Measurements from ENCODE around the gene GXYLT1. TPM values are rescaled to one million over a fixed set of nuclear protein-coding genes. Genes with fewer than 3 reads are reported as not detected.
A peak's percentile ranks its signal among the peaks of the same experiment; 100 is the strongest.

GXYLT1 gene
- total RNA-seq, 2 donors from 2014 or later = 7.0 to 17.9 TPM

DNA sequence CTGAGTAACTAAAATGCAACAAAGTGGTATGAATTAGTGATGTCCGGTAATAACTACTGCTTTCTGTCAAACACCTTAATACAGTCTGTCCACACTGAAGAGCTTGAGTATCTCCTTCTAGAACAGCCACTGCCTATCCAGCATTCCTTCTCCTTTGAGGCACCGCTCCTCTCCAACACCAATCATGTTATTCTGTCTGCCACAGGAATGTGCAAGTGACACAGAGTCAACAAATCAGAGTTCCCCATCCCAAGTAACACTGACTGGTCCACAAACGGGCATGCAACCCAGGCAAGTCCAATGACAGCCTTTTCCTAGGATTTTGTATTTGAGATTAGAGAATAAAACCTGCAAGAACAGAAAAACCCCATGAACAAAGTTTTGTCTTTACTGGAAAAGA, 3.8 kb downstream of the GXYLT1 start:
- H3K36me3 ChIP-seq = no peaks in the 10 kb centered on the region
- ATAC-seq (ENCODE audit: insufficient number of reproducible peaks, low FRiP score, low read depth) (no peak), DNase-seq (ENCODE audit: low spot score) (no peak)
- H3K27ac ChIP-seq = no peak overlapping the region
- no peaks in the 10 kb centered on the region for H3K27me3 ChIP-seq (replicated peaks; ENCODE audit: insufficient read depth)
- H3K4me1 ChIP-seq (ENCODE audit: control insufficient read depth in 1 of 2, low read depth in 2 of 2) = peaks cover 6 to 26% of the 10 kb centered on the region in 2 donors
- TF ChIP-seq, protein P1, sequence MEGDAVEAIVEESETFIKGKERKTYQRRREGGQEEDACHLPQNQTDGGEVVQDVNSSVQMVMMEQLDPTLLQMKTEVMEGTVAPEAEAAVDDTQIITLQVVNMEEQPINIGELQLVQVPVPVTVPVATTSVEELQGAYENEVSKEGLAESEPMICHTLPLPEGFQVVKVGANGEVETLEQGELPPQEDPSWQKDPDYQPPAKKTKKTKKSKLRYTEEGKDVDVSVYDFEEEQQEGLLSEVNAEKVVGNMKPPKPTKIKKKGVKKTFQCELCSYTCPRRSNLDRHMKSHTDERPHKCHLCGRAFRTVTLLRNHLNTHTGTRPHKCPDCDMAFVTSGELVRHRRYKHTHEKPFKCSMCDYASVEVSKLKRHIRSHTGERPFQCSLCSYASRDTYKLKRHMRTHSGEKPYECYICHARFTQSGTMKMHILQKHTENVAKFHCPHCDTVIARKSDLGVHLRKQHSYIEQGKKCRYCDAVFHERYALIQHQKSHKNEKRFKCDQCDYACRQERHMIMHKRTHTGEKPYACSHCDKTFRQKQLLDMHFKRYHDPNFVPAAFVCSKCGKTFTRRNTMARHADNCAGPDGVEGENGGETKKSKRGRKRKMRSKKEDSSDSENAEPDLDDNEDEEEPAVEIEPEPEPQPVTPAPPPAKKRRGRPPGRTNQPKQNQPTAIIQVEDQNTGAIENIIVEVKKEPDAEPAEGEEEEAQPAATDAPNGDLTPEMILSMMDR (IDR thresholded peaks at IDR 0.05) = no peak
- no peaks in the 10 kb centered on the region for H3K9me3 ChIP-seq
- H3K4me3 ChIP-seq = no peak overlapping the region

DNA sequence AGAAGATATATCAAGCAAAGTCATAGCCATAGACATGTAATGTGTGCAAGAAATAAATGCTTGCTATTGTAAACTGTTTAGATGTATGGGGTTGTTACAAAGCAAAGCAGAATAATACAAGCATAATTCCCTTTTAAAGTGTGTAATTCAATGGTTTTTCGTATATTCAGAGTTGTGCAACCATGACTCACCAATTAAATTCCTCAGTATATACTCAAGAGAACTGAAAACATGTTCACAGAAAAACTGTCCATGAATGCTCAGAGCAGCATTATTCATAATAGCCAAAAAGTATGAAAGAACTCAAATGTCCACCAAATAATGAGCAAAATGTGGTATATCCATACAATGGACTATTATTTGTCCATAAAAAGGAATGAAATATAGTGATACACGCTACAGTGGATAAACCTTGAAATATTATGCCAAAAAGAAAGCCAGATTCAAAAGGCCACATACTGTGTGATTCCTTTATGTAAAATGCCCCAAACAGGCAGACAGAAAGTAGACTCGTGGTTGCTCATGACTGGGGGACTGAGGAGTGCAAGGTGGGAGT, 9.3 kb downstream of the GXYLT1 start:
- Histone ChIP-seq H3K36me3 (no peaks in the 10 kb centered on the region), H3K9me3 (no peaks in the 10 kb centered on the region), H3K4me3 (no peak overlapping the region), H3K27ac (no peak overlapping the region), H3K4me1 (ENCODE audit: control insufficient read depth in 1 of 2, low read depth in 2 of 2) (peaks cover 2 to 14% of the 10 kb centered on the region in 2 donors), H3K27me3 (replicated peaks; ENCODE audit: insufficient read depth) (no peaks in the 10 kb centered on the region)
- TF ChIP-seq, protein P1 (IDR thresholded peaks at IDR 0.05) = no peak
- DNase-seq (ENCODE audit: low spot score) (no peak), ATAC-seq (ENCODE audit: insufficient number of reproducible peaks, low FRiP score, low read depth) (no peak)

DNA sequence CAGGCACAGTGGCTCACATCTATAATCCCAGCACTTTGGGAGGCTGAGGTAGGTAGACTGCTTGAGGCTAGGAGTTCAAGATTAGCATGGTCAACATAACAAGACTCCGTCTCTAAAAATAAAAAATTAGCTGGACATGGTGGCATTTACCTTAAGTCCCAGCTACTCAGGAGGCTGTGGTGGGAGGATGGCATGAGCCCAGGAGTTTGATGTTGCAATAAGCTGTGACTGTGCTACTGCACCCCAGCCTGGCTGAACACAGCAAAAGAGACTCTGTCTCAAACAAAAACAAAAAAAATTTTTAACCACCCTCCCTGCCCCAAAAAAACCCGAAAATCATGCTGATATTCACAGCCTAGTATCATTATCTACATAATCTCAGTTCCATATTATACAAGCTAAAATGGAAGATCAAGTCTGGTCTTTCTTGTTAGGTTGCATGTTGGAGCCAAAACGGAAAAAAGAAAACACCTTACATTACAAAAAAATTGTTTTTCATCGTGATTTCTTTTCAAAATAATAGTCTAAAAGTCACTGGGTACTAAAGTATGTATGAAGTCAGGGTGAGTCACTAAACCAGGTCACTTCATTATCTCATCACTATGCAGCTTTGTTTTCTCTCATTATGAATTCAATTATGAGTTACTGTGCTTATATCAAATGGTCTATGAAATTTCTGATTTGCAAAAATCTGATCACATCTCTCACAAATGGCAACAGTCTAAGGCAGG, 13.8 kb downstream of the GXYLT1 start:
- TF ChIP-seq, protein P1 (IDR thresholded peaks at IDR 0.05) = no peak
- peaks cover 8 to 19% of the 10 kb centered on the region in 2 donors for H3K4me1 ChIP-seq (ENCODE audit: control insufficient read depth in 1 of 2, low read depth in 2 of 2)
- H3K4me3 ChIP-seq = peak overlapping the region; percentile 22
- no peaks in the 10 kb centered on the region for H3K36me3 ChIP-seq
- no peaks in the 10 kb centered on the region for H3K27me3 ChIP-seq (replicated peaks; ENCODE audit: insufficient read depth)
- peak; percentile 52 for ATAC-seq (ENCODE audit: insufficient number of reproducible peaks, low FRiP score, low read depth)
- no peak for DNase-seq (ENCODE audit: low spot score)
- peak overlapping the region in 1 of 2 donors; percentile 2 for H3K27ac ChIP-seq
- no peaks in the 10 kb centered on the region for H3K9me3 ChIP-seq

DNA sequence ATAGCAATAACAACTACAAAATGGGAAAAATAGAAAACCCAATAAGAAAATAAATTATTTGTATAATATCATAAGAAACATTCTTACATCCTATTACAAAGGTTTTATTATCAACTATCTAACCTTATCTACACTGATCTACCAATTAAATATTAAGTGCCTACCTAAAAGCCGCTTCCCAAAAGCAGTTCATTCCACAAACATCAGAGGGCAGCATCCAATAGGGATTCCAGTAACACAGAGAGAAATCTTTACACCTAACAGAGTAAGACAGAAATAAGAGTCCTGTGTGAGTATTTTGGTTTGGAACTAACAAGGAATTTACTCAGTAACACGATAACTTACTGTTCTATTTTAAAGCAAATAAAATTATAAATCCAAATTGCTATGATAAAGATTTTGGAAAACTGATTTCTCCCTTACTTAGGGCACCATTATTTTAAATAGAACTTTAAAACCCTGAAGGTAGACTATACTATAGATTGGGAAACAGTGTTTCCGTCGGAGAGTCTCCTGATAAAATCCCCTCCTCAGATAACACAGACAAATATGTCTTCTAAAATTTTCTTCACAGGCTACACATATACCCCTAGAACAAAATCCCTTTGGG, 15.0 kb downstream of the GXYLT1 start:
- no peak overlapping the region for H3K27ac ChIP-seq
- H3K27me3 ChIP-seq (replicated peaks; ENCODE audit: insufficient read depth) = no peaks in the 10 kb centered on the region
- no peak for DNase-seq (ENCODE audit: low spot score)
- no peaks in the 10 kb centered on the region for H3K36me3 ChIP-seq
- H3K4me3 ChIP-seq = no peak overlapping the region
- ATAC-seq (ENCODE audit: insufficient number of reproducible peaks, low FRiP score, low read depth) = peak; percentile 65
- H3K9me3 ChIP-seq = no peaks in the 10 kb centered on the region
- H3K4me1 ChIP-seq (ENCODE audit: control insufficient read depth in 1 of 2, low read depth in 2 of 2) = peaks cover 8 to 19% of the 10 kb centered on the region in 2 donors
- TF ChIP-seq, protein P1 (IDR thresholded peaks at IDR 0.05) = peak; percentile 70

DNA sequence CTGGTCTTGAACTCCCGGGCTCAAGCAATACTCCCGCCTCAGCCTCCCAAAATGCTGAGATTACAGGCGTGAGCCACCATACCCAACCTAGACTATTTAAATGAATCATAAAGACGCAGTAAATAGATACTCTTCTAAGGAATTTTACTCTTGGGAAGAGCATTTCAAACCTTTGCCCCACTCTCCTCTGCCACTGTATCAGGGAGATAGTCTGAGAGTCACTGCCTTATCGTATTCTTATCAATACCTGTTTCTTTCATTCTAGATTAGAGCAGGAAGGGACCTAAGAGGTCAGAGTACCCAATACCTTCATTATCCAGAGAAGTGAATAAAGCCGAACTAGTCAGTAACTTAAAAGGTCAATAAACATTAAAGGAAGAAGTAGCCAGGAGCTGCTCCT, 15.8 kb downstream of the GXYLT1 start:
- ATAC-seq (ENCODE audit: insufficient number of reproducible peaks, low FRiP score, low read depth) (no peak), DNase-seq (ENCODE audit: low spot score) (no peak)
- no peaks in the 10 kb centered on the region for H3K9me3 ChIP-seq
- H3K27ac ChIP-seq = no peak overlapping the region
- no peak overlapping the region for H3K4me3 ChIP-seq
- H3K36me3 ChIP-seq = no peaks in the 10 kb centered on the region
- H3K4me1 ChIP-seq (ENCODE audit: control insufficient read depth in 1 of 2, low read depth in 2 of 2) = peaks cover 8 to 19% of the 10 kb centered on the region in 2 donors
- no peaks in the 10 kb centered on the region for H3K27me3 ChIP-seq (replicated peaks; ENCODE audit: insufficient read depth)
- TF ChIP-seq, protein P1 (IDR thresholded peaks at IDR 0.05) = no peak

Measured in thoracic aorta (tissue), 2 donors.